HG03039 (cell line): ENCODE measurements around the gene TADA3.
A peak's percentile ranks its signal among the peaks of the same experiment; 100 is the strongest.

Experiments
- ATAC-seq: cut with Tn5 transposase; IDR thresholded peaks from one replicate; pipeline ENCODE4 v1.9.1; 2021; ENCODE audit warnings: mild to moderate bottlenecking, moderate library complexity; ENCODE audit not compliant: unreplicated experiment

TADA3 gene

GRCh38 chr3:9792405-9793160 lies at the start of gene TADA3, which contains the start of gene ARPC4:
Gene TADA3, minus strand, starts transcription at chr3:9792473. Its CDS starts 1,007 bp downstream, at chr3:9791466.
Gene ARPC4, plus strand, starts transcription at chr3:9793082. Its CDS starts 40 bp downstream, at chr3:9793122.
- ATAC-seq: peak; percentile 77

GRCh38 chr3:9841015-9841414 lies 48.7 kb upstream of the TADA3 start:
- no peak for ATAC-seq

GRCh38 chr3:9838856-9839255 lies 46.6 kb upstream of the TADA3 start:
- ATAC-seq: no peak

- ATAC-seq: no peak
Measured at GRCh38 chr3:9837701-9838582, 45.7 kb upstream of the TADA3 start.

GRCh38 chr3:9834520-9835380 lies 42.5 kb upstream of the TADA3 start:
- ATAC-seq: no peak

GRCh38 chr3:9833078-9833477 lies 40.8 kb upstream of the TADA3 start:
- no peak for ATAC-seq

- ATAC-seq: no peak
Measured at GRCh38 chr3:9831253-9831652, 39.0 kb upstream of the TADA3 start.

- no peak for ATAC-seq
Measured at GRCh38 chr3:9828801-9829755, 36.8 kb upstream of the TADA3 start.

- no peak for ATAC-seq
Measured at GRCh38 chr3:9826815-9827573, 34.7 kb upstream of the TADA3 start.

GRCh38 chr3:9825451-9826040 lies 33.3 kb upstream of the TADA3 start:
- ATAC-seq: no peak

GRCh38 chr3:9820946-9821345 lies 28.7 kb upstream of the TADA3 start:
- no peak for ATAC-seq

- no peak for ATAC-seq
Measured at GRCh38 chr3:9820543-9820942, 28.3 kb upstream of the TADA3 start.

- no peak for ATAC-seq
Measured at GRCh38 chr3:9818666-9819335, 26.5 kb upstream of the TADA3 start.

GRCh38 chr3:9817436-9817835 lies 25.2 kb upstream of the TADA3 start:
- no peak for ATAC-seq

- ATAC-seq: no peak
Measured at GRCh38 chr3:9815986-9816385, 23.7 kb upstream of the TADA3 start.

- no peak for ATAC-seq
Measured at GRCh38 chr3:9812870-9813483, 20.7 kb upstream of the TADA3 start.

- ATAC-seq: no peak
Measured at GRCh38 chr3:9810846-9811245, 18.6 kb upstream of the TADA3 start.

- ATAC-seq: no peak
Measured at GRCh38 chr3:9810433-9810770, 18.1 kb upstream of the TADA3 start.
